ENCODE measurements around the gene TMEM37. TPM values are rescaled to one million over a fixed set of nuclear protein-coding genes. Genes with fewer than 3 reads are reported as not detected.
A peak's percentile ranks its signal among the peaks of the same experiment; 100 is the strongest.

Gene TMEM37
- total RNA-seq, 2 experiments from 2014 or later = not detected

DNA sequence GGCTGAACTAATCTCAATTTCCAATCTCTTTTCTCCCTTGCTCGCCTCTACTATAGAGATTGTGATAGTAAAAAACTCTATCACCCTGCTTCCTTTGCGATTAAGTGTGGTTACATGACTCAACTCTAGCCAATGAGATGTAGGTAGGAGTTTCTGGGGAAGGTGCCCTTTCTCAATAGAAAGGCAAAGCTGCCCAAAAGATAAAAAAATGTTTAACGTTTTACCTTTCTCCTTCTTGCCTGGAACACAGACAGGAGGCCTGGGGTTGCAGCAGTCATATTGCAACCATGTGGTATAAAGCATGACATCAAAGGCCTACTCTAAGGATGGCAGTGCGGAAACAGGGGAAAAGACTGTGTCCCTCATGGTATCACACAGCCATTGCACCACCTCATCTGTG lies 31.5 kb downstream of the TMEM37 start:
- DNase-seq (no peak), ATAC-seq (peak; percentile 57)
- H3K4me1 Mint-ChIP-seq = peaks cover 16% of the 10 kb centered on the region
- CTCF ChIA-PET = no interaction called here
- no peaks in the 10 kb centered on the region for H3K9me3 Mint-ChIP-seq (ENCODE audit: low read depth)
- H3K27ac Mint-ChIP-seq = no peak overlapping the region
- no peak overlapping the region for H3K4me3 Mint-ChIP-seq
- no peaks in the 10 kb centered on the region for H3K36me3 Mint-ChIP-seq
- H3K27me3 Mint-ChIP-seq = peaks cover 7% of the 10 kb centered on the region

DNA sequence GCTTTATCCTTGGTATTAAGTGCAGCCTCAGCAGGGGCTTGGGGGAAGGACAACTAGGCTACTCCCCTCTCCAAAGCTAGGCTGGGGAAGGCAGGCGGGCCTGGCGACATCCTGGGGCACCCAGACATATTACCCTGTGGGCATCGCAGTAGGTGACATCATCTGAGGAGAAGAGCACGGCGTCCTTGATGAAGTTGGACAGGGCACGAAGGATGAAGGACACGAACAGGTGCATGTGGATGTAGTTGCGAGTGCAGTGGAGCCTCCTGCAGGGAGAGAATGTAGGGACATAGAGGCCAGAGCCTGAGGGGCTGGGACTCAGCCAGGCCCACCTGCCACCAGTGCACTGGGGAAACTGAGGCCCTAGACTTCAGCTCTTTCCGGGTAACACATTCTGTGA lies 32.3 kb downstream of the TMEM37 start:
- H3K27me3 Mint-ChIP-seq = peaks cover 3% of the 10 kb centered on the region
- H3K4me1 Mint-ChIP-seq = peaks cover 16% of the 10 kb centered on the region
- H3K27ac Mint-ChIP-seq = no peak overlapping the region
- H3K9me3 Mint-ChIP-seq (ENCODE audit: low read depth) = no peaks in the 10 kb centered on the region
- ATAC-seq (no peak), DNase-seq (no peak)
- CTCF ChIA-PET = interaction anchor here (0.7 kb wide), 1 partner anchor 12 kb away, joined by 3 read pairs; no protein-coding TSS in a partner anchor
- H3K4me3 Mint-ChIP-seq = no peak overlapping the region
- H3K36me3 Mint-ChIP-seq = no peaks in the 10 kb centered on the region

DNA sequence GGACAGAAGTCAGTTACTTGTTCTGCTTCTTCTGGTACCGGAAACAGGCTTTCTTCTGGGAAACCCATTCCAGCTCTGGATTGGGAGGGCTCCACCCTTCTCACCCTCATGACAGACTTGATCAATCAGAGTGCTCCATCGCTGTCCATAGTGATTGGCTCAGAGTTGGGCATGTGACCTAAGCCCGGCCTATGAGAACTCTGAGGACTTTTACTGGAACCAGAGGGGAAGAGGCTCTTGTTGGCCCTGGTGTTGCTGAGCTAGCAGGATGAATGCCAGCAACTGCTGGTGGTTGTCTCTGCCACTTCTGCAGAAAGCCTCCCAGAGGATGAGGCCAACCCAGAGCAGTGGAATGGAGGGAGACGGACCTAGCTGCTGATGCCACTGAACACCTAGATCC lies 33.3 kb downstream of the TMEM37 start:
- peaks cover 16% of the 10 kb centered on the region for H3K4me1 Mint-ChIP-seq
- H3K27me3 Mint-ChIP-seq = peaks cover 3% of the 10 kb centered on the region
- H3K27ac Mint-ChIP-seq = no peak overlapping the region
- no peaks in the 10 kb centered on the region for H3K36me3 Mint-ChIP-seq
- no peak overlapping the region for H3K4me3 Mint-ChIP-seq
- H3K9me3 Mint-ChIP-seq (ENCODE audit: low read depth) = no peaks in the 10 kb centered on the region
- CTCF ChIA-PET = interaction anchor here (0.9 kb wide), 1 partner anchor 11 kb away, joined by 3 read pairs; no protein-coding TSS in a partner anchor
- ATAC-seq (no peak), DNase-seq (no peak)

DNA sequence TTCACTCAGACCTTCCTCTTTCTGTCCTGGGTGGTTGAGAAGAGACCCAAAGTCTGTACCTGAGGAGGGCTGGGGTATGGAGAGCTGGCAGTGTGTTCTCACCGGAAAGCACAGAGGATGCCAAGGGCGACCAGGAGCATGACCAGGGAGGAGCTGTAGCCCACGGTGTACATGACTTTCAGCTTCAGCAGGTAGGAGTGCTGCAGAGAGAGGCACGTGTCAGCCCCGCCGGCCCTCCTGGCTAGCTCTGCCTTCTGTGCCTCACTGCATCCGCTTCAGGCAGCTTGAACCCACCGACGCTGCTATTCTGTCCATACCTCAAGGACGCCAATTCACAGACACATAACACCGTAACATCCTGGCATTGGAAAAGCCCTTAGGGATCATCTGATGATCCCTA lies 34.0 kb downstream of the TMEM37 start:
- Mint-ChIP-seq H3K4me1 (peaks cover 16% of the 10 kb centered on the region), H3K27me3 (peaks cover 5% of the 10 kb centered on the region), H3K9me3 (ENCODE audit: low read depth) (no peaks in the 10 kb centered on the region), H3K4me3 (no peak overlapping the region), H3K27ac (no peak overlapping the region), H3K36me3 (no peaks in the 10 kb centered on the region)
- CTCF ChIA-PET = interaction anchor here (0.9 kb wide), 1 partner anchor 10 kb away, joined by 3 read pairs; no protein-coding TSS in a partner anchor
- ATAC-seq (no peak), DNase-seq (no peak)

DNA sequence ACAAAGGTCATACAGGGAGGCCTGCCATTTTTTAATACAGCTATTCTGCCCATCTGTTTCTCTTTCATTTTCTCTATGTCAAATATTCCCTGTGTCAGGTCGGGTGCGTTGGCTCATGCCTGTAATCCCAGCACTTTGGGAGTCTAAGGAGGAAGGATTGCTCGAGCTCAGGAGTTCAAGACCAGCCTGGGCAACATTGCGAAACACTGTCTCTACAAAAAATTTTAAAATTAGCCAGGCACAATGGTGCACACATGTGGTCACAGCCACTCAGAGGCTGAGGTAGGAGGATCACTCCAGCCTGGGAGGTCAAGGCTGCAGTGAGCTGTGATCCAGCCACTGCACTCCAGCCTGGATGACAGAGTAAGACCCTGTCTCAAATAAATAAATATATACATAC lies 34.7 kb downstream of the TMEM37 start:
- Mint-ChIP-seq H3K27ac (no peak overlapping the region), H3K27me3 (peaks cover 5% of the 10 kb centered on the region), H3K4me1 (peaks cover 16% of the 10 kb centered on the region), H3K4me3 (no peak overlapping the region), H3K36me3 (no peaks in the 10 kb centered on the region), H3K9me3 (ENCODE audit: low read depth) (no peaks in the 10 kb centered on the region)
- ATAC-seq (no peak), DNase-seq (no peak)
- CTCF ChIA-PET = interaction anchor here (0.6 kb wide), 1 partner anchor 68 kb away, joined by 3 read pairs; no protein-coding TSS in a partner anchor

DNA sequence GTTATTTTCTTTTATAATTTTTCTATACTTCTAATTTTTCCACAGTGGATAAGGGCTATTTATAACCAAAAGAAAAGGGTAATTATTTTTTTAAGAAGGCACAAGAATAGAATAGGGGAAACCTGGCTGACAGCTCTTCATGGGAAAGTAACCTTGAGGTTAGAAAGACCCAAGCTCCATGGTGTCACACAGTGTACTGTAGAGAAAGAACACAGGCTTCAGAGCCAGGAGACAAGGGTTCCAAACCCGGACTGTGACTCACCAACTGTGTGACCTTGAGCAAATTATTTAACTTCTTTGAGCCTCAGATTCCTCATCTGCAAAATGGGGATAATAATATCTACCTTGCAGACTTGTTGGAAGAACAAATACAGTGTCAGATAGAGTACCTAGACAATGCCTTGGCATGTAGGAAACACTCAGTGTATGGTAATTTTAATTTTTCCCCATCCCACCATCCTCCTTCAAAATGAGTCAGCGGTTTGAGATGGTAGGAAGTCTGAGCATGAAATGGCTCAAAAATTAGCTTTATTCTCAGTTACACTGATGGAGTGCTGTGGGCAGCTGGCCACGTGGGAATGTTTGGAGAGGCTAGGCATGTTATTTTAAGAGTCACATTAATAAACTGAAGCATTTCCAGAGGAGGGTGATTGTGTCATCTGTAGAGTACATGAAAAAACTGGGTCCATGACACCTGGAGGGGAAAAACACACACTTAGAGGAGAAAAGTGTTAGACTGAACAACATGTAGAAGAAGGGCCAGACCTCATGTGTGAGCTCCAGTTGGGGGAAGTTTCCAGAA lies 36.7 kb downstream of the TMEM37 start:
- ATAC-seq (no peak), DNase-seq (no peak)
- CTCF ChIA-PET = no interaction called here
- H3K27me3 Mint-ChIP-seq = peaks cover 5% of the 10 kb centered on the region
- H3K27ac Mint-ChIP-seq = no peak overlapping the region
- H3K36me3 Mint-ChIP-seq = no peaks in the 10 kb centered on the region
- peaks cover 10% of the 10 kb centered on the region for H3K4me1 Mint-ChIP-seq
- no peaks in the 10 kb centered on the region for H3K9me3 Mint-ChIP-seq (ENCODE audit: low read depth)
- H3K4me3 Mint-ChIP-seq = no peak overlapping the region

DNA sequence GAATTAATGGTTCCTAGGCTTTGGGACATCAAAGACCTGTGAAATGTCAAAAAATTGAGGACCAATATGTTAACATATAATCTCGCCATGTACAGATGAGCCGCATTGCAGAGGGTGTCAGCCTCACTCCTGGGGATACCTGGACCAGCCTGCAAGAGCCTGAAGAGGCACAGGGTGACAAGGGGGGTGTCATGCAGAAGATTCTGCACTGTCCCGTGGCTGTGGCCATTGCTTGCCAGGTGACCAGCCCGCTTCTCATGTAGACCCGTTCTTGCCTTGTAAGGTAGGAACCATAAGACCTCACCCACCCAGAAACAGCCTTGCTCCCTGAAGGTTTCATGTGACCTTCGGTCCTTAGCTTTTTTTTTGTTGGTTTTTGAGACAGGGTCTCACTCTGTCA lies 37.5 kb downstream of the TMEM37 start:
- Mint-ChIP-seq H3K27ac (no peak overlapping the region), H3K36me3 (no peaks in the 10 kb centered on the region), H3K4me3 (no peak overlapping the region), H3K9me3 (ENCODE audit: low read depth) (no peaks in the 10 kb centered on the region), H3K27me3 (peaks cover 5% of the 10 kb centered on the region), H3K4me1 (peaks cover 2% of the 10 kb centered on the region)
- ATAC-seq (no peak), DNase-seq (no peak)
- CTCF ChIA-PET = no interaction called here

DNA sequence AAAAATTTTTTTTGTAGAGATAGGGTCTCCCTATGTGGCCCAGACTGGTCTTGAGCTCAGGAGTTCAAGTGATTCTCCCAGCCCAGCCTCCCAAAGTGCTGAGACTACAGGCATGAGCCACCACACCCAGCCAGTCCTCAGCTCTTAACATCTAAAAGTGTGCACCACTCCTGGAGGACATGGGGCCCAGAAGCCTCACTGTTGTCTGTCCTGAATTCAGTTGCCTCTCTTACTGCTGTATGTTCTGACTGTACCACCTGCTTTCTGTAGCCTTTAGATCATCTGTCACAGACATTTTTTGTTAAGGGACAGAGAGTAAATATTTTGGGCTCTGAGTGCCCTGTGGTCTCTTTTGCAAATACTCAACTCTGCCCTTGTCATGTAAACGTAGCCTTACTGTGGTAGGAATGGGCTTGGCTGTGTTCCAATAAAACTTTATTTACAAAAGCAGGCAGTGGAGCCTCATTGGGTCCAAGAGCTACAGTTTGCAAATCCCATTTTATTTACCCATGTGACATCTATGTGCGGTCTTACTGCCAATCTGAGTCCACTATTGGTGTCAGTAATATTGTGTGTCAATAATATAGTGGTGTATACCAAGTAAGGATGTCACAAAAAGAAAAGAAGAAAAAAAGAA lies 38.1 kb downstream of the TMEM37 start:
- H3K4me1 Mint-ChIP-seq = no peaks in the 10 kb centered on the region
- ATAC-seq (no peak), DNase-seq (no peak)
- CTCF ChIA-PET = no interaction called here
- H3K27ac Mint-ChIP-seq = no peak overlapping the region
- no peak overlapping the region for H3K4me3 Mint-ChIP-seq
- no peaks in the 10 kb centered on the region for H3K9me3 Mint-ChIP-seq (ENCODE audit: low read depth)
- H3K27me3 Mint-ChIP-seq = peaks cover 5% of the 10 kb centered on the region
- no peaks in the 10 kb centered on the region for H3K36me3 Mint-ChIP-seq

DNA sequence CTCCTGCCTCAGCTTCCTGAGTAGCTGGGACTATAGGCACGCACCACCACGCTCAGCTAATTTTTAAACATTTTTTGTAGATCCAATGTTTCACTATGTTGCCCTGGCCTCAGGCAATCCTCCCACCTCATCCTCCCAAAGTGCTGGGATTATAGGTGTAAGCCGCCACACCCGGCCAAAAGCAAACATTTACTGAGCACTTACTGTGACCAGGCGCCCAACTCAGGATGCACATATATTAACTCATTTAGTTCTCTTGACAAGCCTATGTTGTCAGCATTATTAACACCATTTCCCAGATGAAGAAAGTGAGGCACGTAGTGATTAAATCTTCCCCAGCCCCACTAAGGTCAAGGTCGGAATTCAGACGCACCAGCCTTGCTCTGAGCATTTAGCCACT lies 41.1 kb downstream of the TMEM37 start:
- ATAC-seq (no peak), DNase-seq (no peak)
- Mint-ChIP-seq H3K4me3 (no peak overlapping the region), H3K27me3 (peaks cover 2% of the 10 kb centered on the region), H3K36me3 (no peaks in the 10 kb centered on the region), H3K27ac (no peak overlapping the region), H3K9me3 (ENCODE audit: low read depth) (no peaks in the 10 kb centered on the region), H3K4me1 (no peaks in the 10 kb centered on the region)
- CTCF ChIA-PET = no interaction called here

DNA sequence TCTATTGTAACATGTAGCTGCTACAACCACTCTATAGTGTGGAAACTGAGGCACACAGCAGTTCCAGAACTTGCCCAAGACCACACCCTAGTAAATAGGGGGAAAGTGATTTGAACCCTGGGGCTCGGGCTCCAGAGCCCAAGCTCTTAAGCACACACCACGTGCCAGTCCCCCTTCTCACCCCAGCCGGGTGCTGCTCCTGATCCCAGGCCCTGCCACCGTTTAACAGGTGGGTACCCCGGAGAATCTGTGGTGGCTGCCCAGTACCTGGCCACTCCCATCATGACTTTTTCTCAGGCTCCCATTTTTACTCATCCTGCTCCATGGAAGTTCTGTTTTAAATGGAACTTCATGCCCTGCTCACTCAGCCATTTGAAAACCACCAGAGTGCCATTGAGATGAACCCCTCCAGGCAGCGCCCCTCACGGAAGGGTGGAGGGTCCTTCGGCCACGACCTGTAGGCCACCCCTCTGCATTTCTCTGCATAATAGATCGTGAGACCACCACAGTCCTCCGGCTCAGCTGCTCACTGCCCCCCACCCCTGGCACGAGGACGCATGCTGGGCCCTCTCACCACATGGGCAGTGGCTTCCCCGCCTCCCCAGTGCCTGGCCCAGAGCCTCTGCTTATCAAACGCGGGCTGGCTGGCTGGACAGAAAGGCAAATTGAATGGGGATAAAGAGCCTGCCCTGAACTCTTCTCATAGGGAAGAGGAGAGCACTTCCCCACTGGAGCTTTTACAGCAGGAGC lies 42.1 kb downstream of the TMEM37 start:
- ATAC-seq (no peak), DNase-seq (no peak)
- CTCF ChIA-PET = no interaction called here
- Mint-ChIP-seq H3K27me3 (peaks cover 2% of the 10 kb centered on the region), H3K4me3 (no peak overlapping the region), H3K4me1 (no peaks in the 10 kb centered on the region), H3K27ac (no peak overlapping the region), H3K36me3 (no peaks in the 10 kb centered on the region), H3K9me3 (ENCODE audit: low read depth) (no peaks in the 10 kb centered on the region)

DNA sequence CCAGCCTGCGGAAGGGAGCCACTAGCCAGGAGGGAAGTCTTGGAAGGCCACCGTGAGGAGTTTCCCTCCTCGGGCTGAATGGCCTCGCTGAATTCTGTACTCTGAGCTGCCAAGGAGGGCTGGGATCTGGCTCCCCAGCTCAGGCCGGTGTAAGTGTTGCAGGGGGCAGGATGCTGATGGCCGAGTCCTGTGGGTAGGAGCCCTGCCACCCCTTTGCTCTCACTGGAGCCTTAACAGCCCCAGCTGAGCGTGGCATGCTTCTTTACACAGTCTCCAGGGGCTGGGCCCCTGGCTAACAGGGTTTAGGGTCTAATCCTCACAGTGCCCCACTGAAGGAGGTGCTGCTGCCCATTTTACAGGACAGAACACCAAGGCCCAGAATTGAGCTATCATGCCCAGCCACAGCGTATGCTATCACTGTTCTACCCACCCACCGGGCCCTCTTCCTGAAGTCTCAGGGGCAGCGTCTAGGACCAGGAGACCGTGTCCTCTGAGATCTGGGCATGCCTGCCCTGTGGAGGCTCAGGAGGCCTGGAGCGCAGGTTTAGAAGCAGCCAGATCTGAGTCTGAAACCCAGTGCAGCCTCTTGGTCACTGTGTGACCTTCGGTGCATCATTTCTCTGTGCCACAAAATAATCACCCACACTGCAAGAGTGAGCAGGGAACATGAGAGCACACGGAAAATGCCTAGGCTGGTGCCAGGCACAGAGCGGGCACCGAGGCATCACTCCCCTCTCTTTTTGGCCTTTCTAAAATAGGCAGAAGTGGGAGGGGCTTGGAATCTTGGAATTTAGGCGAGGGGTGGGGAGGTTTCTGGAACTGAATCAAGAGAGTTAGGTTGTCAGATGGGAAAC lies 42.9 kb downstream of the TMEM37 start:
- no peak for ATAC-seq
- Mint-ChIP-seq H3K36me3 (no peaks in the 10 kb centered on the region), H3K4me1 (no peaks in the 10 kb centered on the region), H3K9me3 (ENCODE audit: low read depth) (no peaks in the 10 kb centered on the region), H3K27ac (no peak overlapping the region), H3K4me3 (no peak overlapping the region), H3K27me3 (peaks cover 2% of the 10 kb centered on the region)
- CTCF ChIA-PET = no interaction called here
- DNase-seq = no peak

DNA sequence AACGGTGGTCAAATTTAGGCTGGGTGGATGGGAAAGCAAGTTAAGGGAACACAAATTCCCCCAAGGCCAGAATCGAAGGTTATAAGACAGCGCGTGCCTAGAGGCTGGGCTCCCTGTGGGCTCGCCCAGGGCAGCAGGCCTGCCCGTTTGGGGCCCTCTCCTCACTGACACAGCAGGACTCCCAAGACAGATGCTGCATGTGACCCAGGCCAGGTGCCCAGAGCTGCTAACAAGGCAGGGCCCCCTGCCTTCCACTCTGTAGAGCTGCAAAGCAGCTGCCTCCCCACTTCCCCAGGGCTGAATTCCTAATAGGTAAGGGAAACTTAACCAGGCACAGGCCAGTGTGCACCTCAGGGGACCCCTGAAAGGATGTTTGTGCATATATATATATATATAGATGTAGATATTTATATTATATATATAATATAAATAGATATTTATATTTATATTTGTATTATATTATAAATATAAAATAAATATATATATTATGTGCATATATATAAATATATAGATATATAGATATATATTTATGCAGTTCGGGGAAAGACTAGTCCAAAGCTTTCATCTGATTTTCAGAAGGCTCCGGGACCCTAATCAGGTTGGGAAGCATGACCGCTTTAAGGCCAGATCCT lies 43.7 kb downstream of the TMEM37 start:
- CTCF ChIA-PET = interaction anchor here (1.1 to 2.5 kb wide), 7 partner anchors 10 to 593 kb away, joined by 3 to 14 read pairs (median 4); no protein-coding TSS in a partner anchor
- no peak for ATAC-seq
- H3K4me1 Mint-ChIP-seq = no peaks in the 10 kb centered on the region
- H3K27ac Mint-ChIP-seq = no peak overlapping the region
- no peaks in the 10 kb centered on the region for H3K36me3 Mint-ChIP-seq
- no peaks in the 10 kb centered on the region for H3K9me3 Mint-ChIP-seq (ENCODE audit: low read depth)
- no peak overlapping the region for H3K4me3 Mint-ChIP-seq
- peaks cover 2% of the 10 kb centered on the region for H3K27me3 Mint-ChIP-seq
- DNase-seq = no peak
